ENCODE measurements around the gene MAPKAPK2.

MAPKAPK2 gene

DNA sequence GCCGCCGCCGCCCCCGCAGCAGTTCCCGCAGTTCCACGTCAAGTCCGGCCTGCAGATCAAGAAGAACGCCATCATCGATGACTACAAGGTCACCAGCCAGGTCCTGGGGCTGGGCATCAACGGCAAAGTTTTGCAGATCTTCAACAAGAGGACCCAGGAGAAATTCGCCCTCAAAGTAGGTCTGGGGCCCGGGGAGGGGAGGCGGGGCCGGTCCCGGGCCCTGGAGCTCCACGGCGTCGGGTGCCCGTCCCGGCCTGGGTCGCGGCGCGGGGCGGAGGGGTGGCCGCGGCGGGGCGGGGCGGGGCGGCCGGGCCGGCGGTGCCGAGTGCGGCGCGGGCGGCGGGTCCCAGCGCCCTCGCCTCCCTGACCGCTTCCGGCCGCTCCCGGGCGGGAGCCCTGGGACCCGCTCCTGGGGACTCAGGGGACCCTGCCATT lies 646 bp downstream of the MAPKAPK2 start:
- H3K9me3 Mint-ChIP-seq, result no peaks in the 10 kb centered on the region
- H3K27ac Mint-ChIP-seq, result peak overlapping the region; percentile 93
- no peaks in the 10 kb centered on the region for H3K27me3 Mint-ChIP-seq
- peak; percentile 58 for DNase-seq
- ATAC-seq, result peak; percentile 11
- H3K36me3 Mint-ChIP-seq (ENCODE audit: low read depth), result peaks cover 8% of the 10 kb centered on the region
- peak overlapping the region; percentile 99 for H3K4me3 Mint-ChIP-seq
- peaks cover 79% of the 10 kb centered on the region for H3K4me1 Mint-ChIP-seq

- H3K4me3 Mint-ChIP-seq, result peak overlapping the region; percentile 99
- H3K4me1 Mint-ChIP-seq, result peaks cover 77% of the 10 kb centered on the region
- DNase-seq (peak; percentile 52), ATAC-seq (peak; percentile 53)
- H3K27me3 Mint-ChIP-seq, result no peaks in the 10 kb centered on the region
- peaks cover 8% of the 10 kb centered on the region for H3K36me3 Mint-ChIP-seq (ENCODE audit: low read depth)
- no peaks in the 10 kb centered on the region for H3K9me3 Mint-ChIP-seq
- peak overlapping the region; percentile 96 for H3K27ac Mint-ChIP-seq
Observed at GRCh38 chr1:206685769-206686477, 1.2 kb downstream of the MAPKAPK2 start.

- DNase-seq, result peak; percentile 30
- Mint-ChIP-seq H3K4me1 (peaks cover 72% of the 10 kb centered on the region), H3K36me3 (ENCODE audit: low read depth) (peaks cover 8% of the 10 kb centered on the region)
Observed at GRCh38 chr1:206686478-206687249, 2.0 kb downstream of the MAPKAPK2 start.

GRCh38 chr1:206687251-206687914 lies 2.7 kb downstream of the MAPKAPK2 start:
- DNase-seq (no peak), ATAC-seq (no peak)
- H3K4me3 Mint-ChIP-seq, result peak overlapping the region; percentile 99
- H3K9me3 Mint-ChIP-seq, result no peaks in the 10 kb centered on the region
- peak overlapping the region; percentile 37 for H3K27ac Mint-ChIP-seq
- peaks cover 74% of the 10 kb centered on the region for H3K4me1 Mint-ChIP-seq
- H3K27me3 Mint-ChIP-seq, result no peaks in the 10 kb centered on the region
- peaks cover 8% of the 10 kb centered on the region for H3K36me3 Mint-ChIP-seq (ENCODE audit: low read depth)

More at GRCh38 chr1:206686478-206687249, 2.0 kb downstream of the MAPKAPK2 start:
- peak overlapping the region; percentile 99 for H3K4me3 Mint-ChIP-seq
- peak; percentile 21 for ATAC-seq
- H3K9me3 Mint-ChIP-seq, result no peaks in the 10 kb centered on the region
- H3K27me3 Mint-ChIP-seq, result no peaks in the 10 kb centered on the region
- H3K27ac Mint-ChIP-seq, result peak overlapping the region; percentile 96

DNA sequence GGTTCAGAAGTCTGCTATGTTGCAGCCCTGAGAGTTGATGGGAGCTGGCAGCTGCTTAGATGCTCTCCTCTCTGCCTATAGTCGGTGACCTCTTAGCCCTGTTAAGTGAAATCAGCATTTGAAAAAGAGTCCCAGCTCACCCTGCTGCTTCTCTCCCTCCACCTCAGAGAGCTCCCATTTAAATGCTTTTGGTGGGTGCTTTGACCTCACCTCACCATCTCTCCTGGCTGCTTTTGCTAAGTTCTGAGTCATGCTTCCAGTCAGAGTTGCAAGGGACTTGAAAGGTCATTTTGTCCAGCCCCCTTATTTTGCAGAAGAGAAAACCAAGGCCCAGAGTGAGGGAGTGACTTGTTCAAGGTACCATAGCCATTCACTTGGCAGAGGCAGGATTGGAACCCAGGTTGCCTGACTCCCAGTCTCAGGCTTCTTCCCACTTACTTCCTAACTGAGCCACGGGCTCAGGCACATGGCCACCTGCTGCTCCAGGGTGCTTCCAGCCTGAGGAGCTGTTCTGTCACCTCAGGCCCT lies 3.3 kb downstream of the MAPKAPK2 start:
- H3K27me3 Mint-ChIP-seq, result no peaks in the 10 kb centered on the region
- H3K4me1 Mint-ChIP-seq, result peaks cover 74% of the 10 kb centered on the region
- peaks cover 8% of the 10 kb centered on the region for H3K36me3 Mint-ChIP-seq (ENCODE audit: low read depth)
- peak overlapping the region; percentile 46 for H3K4me3 Mint-ChIP-seq
- peak overlapping the region; percentile 62 for H3K27ac Mint-ChIP-seq
- H3K9me3 Mint-ChIP-seq, result no peaks in the 10 kb centered on the region
- peak; percentile 51 for ATAC-seq
- no peak for DNase-seq

GRCh38 chr1:206690516-206690915 lies 5.8 kb downstream of the MAPKAPK2 start:
- Mint-ChIP-seq H3K36me3 (ENCODE audit: low read depth) (peaks cover 11% of the 10 kb centered on the region), H3K27me3 (no peaks in the 10 kb centered on the region), H3K4me1 (peaks cover 74% of the 10 kb centered on the region), H3K4me3 (no peak overlapping the region), H3K9me3 (no peaks in the 10 kb centered on the region), H3K27ac (no peak overlapping the region)
- DNase-seq (no peak), ATAC-seq (no peak)

- no peak for ATAC-seq
- H3K27ac Mint-ChIP-seq, result no peak overlapping the region
Observed at GRCh38 chr1:206691604-206692003, 6.9 kb downstream of the MAPKAPK2 start.

GRCh38 chr1:206693029-206693428 lies 8.3 kb downstream of the MAPKAPK2 start:
- H3K9me3 Mint-ChIP-seq, result no peaks in the 10 kb centered on the region
- peaks cover 29% of the 10 kb centered on the region for H3K36me3 Mint-ChIP-seq (ENCODE audit: low read depth)
- H3K27ac Mint-ChIP-seq, result peak overlapping the region; percentile 69
- no peak for ATAC-seq
- peaks cover 78% of the 10 kb centered on the region for H3K4me1 Mint-ChIP-seq
- no peaks in the 10 kb centered on the region for H3K27me3 Mint-ChIP-seq
- DNase-seq, result no peak
- H3K4me3 Mint-ChIP-seq, result peak overlapping the region; percentile 13

More at GRCh38 chr1:206691604-206692003, 6.9 kb downstream of the MAPKAPK2 start:
- no peak for DNase-seq
- Mint-ChIP-seq H3K36me3 (ENCODE audit: low read depth) (peaks cover 15% of the 10 kb centered on the region), H3K27me3 (no peaks in the 10 kb centered on the region), H3K4me1 (peaks cover 79% of the 10 kb centered on the region), H3K4me3 (no peak overlapping the region), H3K9me3 (no peaks in the 10 kb centered on the region)

DNA sequence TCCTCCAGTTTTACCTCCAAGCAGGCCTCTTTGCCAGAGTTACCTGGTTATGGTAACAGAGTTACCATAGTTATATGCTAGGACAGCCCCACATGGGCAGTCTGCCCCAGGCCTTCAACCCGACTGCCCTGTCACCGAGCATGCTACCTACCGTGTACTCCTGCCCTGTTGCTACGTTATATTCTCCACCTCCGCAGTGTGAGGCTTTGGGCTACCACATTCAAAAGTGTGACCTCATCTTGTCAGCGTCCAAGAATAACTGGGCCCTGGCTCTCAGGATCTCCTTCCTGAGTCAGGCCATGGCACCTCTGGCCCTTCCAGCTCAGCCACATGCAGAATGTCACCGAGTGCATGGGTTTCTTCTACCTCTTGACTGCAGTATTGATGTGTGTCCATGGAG lies 8.9 kb downstream of the MAPKAPK2 start:
- ATAC-seq (no peak), DNase-seq (no peak)
- Mint-ChIP-seq H3K9me3 (no peaks in the 10 kb centered on the region), H3K27me3 (no peaks in the 10 kb centered on the region), H3K36me3 (ENCODE audit: low read depth) (peaks cover 29% of the 10 kb centered on the region), H3K4me3 (no peak overlapping the region), H3K27ac (no peak overlapping the region), H3K4me1 (peaks cover 75% of the 10 kb centered on the region)

GRCh38 chr1:206694171-206695124 lies 9.7 kb downstream of the MAPKAPK2 start:
- ATAC-seq, result no peak
- no peak for DNase-seq
- no peak overlapping the region for H3K4me3 Mint-ChIP-seq
- H3K4me1 Mint-ChIP-seq, result peaks cover 75% of the 10 kb centered on the region
- H3K9me3 Mint-ChIP-seq, result no peaks in the 10 kb centered on the region
- H3K36me3 Mint-ChIP-seq (ENCODE audit: low read depth), result peaks cover 30% of the 10 kb centered on the region
- H3K27me3 Mint-ChIP-seq, result no peaks in the 10 kb centered on the region
- H3K27ac Mint-ChIP-seq, result no peak overlapping the region

DNA sequence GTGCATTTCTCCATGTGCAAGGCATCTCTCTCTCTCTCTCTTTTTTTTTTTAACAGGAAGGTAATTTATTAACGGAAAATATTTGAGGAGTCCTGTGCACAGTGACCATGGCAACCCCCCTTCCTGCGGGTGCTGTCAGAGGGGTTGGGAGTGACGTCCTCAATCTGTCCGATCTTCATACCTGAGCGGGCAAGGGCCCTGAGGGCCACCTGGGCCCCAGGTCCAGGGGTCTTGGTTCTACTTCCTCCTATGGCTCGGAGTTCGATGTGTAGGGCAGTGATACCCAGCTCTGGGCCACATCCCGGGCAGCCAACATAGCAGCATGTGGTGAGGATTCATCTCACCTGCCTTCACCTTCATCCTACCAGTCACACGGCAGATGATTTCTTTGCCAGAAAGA lies 11.0 kb downstream of the MAPKAPK2 start:
- Mint-ChIP-seq H3K36me3 (ENCODE audit: low read depth) (peaks cover 30% of the 10 kb centered on the region), H3K4me1 (peaks cover 76% of the 10 kb centered on the region), H3K27ac (peak overlapping the region; percentile 37), H3K4me3 (no peak overlapping the region), H3K27me3 (no peaks in the 10 kb centered on the region), H3K9me3 (no peaks in the 10 kb centered on the region)
- DNase-seq (no peak), ATAC-seq (no peak)

- peaks cover 73% of the 10 kb centered on the region for H3K4me1 Mint-ChIP-seq
- DNase-seq (no peak), ATAC-seq (peak; percentile 27)
- peaks cover 32% of the 10 kb centered on the region for H3K36me3 Mint-ChIP-seq (ENCODE audit: low read depth)
- H3K4me3 Mint-ChIP-seq, result no peak overlapping the region
- H3K27ac Mint-ChIP-seq, result peak overlapping the region; percentile 18
- H3K9me3 Mint-ChIP-seq, result no peaks in the 10 kb centered on the region
- no peaks in the 10 kb centered on the region for H3K27me3 Mint-ChIP-seq
Observed at GRCh38 chr1:206696812-206697585, 12.3 kb downstream of the MAPKAPK2 start.

DNA sequence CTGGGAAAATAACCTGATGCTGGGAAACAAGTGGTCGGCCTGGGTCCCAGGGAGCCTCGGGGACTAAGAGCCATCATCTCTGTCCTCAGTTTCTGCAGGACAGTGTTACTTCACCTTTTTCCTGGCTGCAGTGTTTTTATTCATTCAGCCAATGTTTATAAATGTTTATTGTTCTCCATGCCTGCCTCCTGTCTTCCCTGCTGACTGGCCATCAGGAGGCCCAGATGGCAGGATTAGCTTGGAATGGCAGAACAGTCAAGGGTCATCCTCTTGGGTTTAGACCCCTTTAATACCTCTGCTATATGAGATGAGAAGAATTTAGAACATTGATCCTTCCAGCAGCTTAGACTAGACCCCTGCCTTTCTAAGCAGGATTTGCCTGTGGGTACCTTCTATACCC lies 13.3 kb downstream of the MAPKAPK2 start:
- Mint-ChIP-seq H3K9me3 (no peaks in the 10 kb centered on the region), H3K4me1 (peaks cover 73% of the 10 kb centered on the region), H3K27me3 (no peaks in the 10 kb centered on the region), H3K36me3 (ENCODE audit: low read depth) (peaks cover 32% of the 10 kb centered on the region), H3K4me3 (no peak overlapping the region), H3K27ac (no peak overlapping the region)
- no peak for DNase-seq
- no peak for ATAC-seq
